Keratinocyte (primary cell): ENCODE measurements around the gene TRIP12. TPM values are rescaled to one million over a fixed set of nuclear protein-coding genes. Genes with fewer than 3 reads are reported as not detected.

Experiments used
- DNase-seq: peaks from one replicate; pipeline ENCODE4 v3.0.0-alpha.2; 2011; ENCODE audit warnings: low read depth, missing footprints, low spot score
- FAIRE-seq: peaks from 2 replicates; lab custom pipeline; 2011; peaks lifted over from hg19 to GRCh38; lab: Jason Lieb, UNC
- H2AFZ ChIP-seq: 2 replicates; pipeline ENCODE4 v1.6.0; 2012; ENCODE audit warnings: low read length, control low read depth, inconsistent platforms; ENCODE audit not compliant: control insufficient read depth
- H3K27ac ChIP-seq: 2 replicates; pipeline ENCODE4 v1.5.1; 2011; ENCODE audit warnings: low read length; ENCODE audit not compliant: control insufficient read depth, insufficient read depth
- H3K27me3 ChIP-seq: 3 replicates; pipeline ENCODE4 v1.6.0; 2011; ENCODE audit warnings: low read length; ENCODE audit not compliant: control insufficient read depth, insufficient read depth; ENCODE audit errors: extremely low read depth
- H3K36me3 ChIP-seq, 2 experiments: 2 replicates in 1 of 2; 3 replicates in 1 of 2; pipeline ENCODE4 v1.5.1; 2011; ENCODE audit warnings: low read length in 2 of 2, mild to moderate bottlenecking in 1 of 2; ENCODE audit not compliant: control insufficient read depth in 2 of 2, insufficient read depth in 2 of 2; ENCODE audit errors: extremely low read depth in 1 of 2
- H3K4me1 ChIP-seq: 3 replicates; pipeline ENCODE4 v1.5.1; 2011; ENCODE audit warnings: low read length; ENCODE audit not compliant: control insufficient read depth, insufficient read depth; ENCODE audit errors: extremely low read depth
- H3K4me2 ChIP-seq: 3 replicates; pipeline ENCODE4 v1.6.0; 2011; ENCODE audit warnings: low read depth, low read length; ENCODE audit not compliant: control insufficient read depth, insufficient read depth; ENCODE audit errors: extremely low read depth
- H3K4me3 ChIP-seq, 3 experiments: fragments of 200-600 bp in 1 of 3; sonication (generic) in 1 of 3; 2 replicates in 2 of 3; 3 replicates in 1 of 3; pipeline ENCODE4 v1.5.1; 2011 to 2016; ENCODE audit warnings: low read length in 3 of 3, mild to moderate bottlenecking in 3 of 3, control low read depth in 2 of 3, inconsistent platforms in 1 of 3, low read depth in 1 of 3, mixed read lengths in 1 of 3, mixed run types in 1 of 3, moderate library complexity in 1 of 3; ENCODE audit not compliant: control insufficient read depth in 2 of 3, insufficient read depth in 2 of 3; ENCODE audit errors: extremely low read depth in 1 of 3
- H3K79me2 ChIP-seq: 2 replicates; pipeline ENCODE4 v1.6.0; 2012; ENCODE audit warnings: low read length; ENCODE audit not compliant: control insufficient read depth, insufficient read depth
- H3K9ac ChIP-seq: 3 replicates; pipeline ENCODE4 v1.6.0; 2011; ENCODE audit warnings: low read length; ENCODE audit not compliant: control insufficient read depth, insufficient read depth; ENCODE audit errors: extremely low read depth
- H3K9me1 ChIP-seq: 3 replicates; pipeline ENCODE4 v1.6.0; 2011; ENCODE audit warnings: low read length; ENCODE audit not compliant: control insufficient read depth, insufficient read depth; ENCODE audit errors: extremely low read depth
- H3K9me3 ChIP-seq: 2 replicates; pipeline ENCODE4 v1.5.1; 2012; ENCODE audit warnings: low read depth, low read length; ENCODE audit not compliant: control insufficient read depth
- H4K20me1 ChIP-seq: 3 replicates; pipeline ENCODE4 v1.6.0; 2011; ENCODE audit warnings: low read length; ENCODE audit not compliant: control insufficient read depth, insufficient read depth; ENCODE audit errors: extremely low read depth
- EZH2 ChIP-seq: IDR thresholded peaks from one replicate; pipeline ENCODE4 v1.6.1; 2012; ENCODE audit warnings: inconsistent platforms, mild to moderate bottlenecking, low read length, moderate library complexity
- dilution Hi-C: fragments of 300-500 bp; cut with MboI; formaldehyde crosslinking; loops from one replicate; pipeline ENCODE4 v1.7.0; 2020; ENCODE audit warnings: low sequenced_read_pairs; ENCODE audit not compliant: extremely low pct_ligation_motif_present
- polyA plus RNA-seq, 5 experiments: library from polyadenylated mRNA; depleted of rRNA in 3 of 5; stranded (reverse) in 3 of 5; stranded (forward) in 1 of 5; unstranded in 1 of 5; fragments of >200 nt; gene quantifications; 1 replicate in 1 of 5; 2 replicates in 3 of 5; 3 replicates in 1 of 5; pipeline versions ENCODE4 v1.2.1 to v1.2.3, GENCODE V29; 2011 to 2012; ENCODE audit warnings: missing spikeins in 2 of 5, low read depth in 1 of 5, low replicate concordance in 1 of 5
- TF ChIP-seq, protein P1 (sequence below), 3 experiments: IDR thresholded peaks in 1 of 3; conservative IDR thresholded peaks in 1 of 3; optimal IDR thresholded peaks in 1 of 3; 2 replicates in 2 of 3; 3 replicates in 1 of 3; pipeline versions ENCODE3 to v1.5.1; 2011; ENCODE audit warnings: low read length in 3 of 3, mild to moderate bottlenecking in 3 of 3, moderate library complexity in 2 of 3, control low read depth in 1 of 3, inconsistent platforms in 1 of 3; ENCODE audit not compliant: insufficient read depth in 2 of 3; ENCODE audit errors: extremely low read depth in 1 of 3

Gene TRIP12
- polyA plus RNA-seq, 1 donor (not counting 4 experiments of a cell fraction or from before 2014, with no cell fraction given), result 123 TPM

DNA sequence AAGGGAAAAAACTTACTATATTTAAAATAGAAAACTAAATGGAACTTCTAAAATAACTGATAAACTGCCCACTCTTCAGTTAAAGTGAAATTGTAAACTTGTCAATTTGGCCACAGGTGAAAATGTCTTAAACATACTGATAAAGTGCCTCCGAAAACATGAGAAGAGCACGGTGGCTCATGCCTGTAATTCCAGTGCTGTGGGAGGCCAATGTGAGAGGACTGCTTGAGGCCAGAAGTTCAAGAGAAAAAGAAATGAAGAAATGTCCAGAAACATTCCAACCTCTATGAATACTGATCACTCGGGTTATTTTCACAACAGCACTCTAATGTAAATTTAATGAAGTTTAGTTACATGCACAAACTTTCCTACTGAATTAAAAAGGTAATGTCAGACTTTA, 144.1 kb downstream of the TRIP12 start:
- FAIRE-seq, result no peak

DNA sequence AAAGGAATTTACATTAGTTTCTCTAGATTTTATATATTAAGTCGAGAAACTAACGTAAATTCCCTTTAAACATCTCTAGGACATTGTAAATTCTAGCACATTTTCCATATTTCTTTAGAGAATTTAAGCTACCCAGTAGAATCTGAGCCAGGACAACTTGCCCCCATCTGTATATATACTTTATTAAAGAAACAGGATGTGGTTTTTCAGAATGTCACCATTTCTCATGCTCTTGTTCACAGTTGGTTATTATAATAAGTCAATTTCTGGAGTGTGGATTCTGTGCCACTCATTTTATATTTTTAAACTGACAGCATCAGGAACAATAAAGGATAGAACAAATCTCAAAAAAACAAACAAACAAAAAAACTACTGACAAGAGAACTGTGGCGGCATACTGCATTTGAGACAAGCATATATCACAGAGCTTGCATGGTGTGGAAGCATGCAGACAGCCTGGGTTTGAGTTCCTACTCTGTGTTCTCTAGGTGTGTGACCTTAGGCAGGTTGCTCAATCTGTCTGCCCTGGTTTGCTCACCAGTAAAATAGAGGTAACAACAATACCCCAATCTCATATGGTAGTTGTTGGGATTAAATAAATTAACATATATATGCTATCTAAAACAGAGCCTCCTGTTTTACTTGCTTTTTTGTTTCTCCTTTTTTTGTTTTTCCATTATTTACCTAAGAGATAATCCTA, 146.0 kb downstream of the TRIP12 start:
- H3K4me2 ChIP-seq, result no peak overlapping the region
- TF ChIP-seq, protein P1, sequence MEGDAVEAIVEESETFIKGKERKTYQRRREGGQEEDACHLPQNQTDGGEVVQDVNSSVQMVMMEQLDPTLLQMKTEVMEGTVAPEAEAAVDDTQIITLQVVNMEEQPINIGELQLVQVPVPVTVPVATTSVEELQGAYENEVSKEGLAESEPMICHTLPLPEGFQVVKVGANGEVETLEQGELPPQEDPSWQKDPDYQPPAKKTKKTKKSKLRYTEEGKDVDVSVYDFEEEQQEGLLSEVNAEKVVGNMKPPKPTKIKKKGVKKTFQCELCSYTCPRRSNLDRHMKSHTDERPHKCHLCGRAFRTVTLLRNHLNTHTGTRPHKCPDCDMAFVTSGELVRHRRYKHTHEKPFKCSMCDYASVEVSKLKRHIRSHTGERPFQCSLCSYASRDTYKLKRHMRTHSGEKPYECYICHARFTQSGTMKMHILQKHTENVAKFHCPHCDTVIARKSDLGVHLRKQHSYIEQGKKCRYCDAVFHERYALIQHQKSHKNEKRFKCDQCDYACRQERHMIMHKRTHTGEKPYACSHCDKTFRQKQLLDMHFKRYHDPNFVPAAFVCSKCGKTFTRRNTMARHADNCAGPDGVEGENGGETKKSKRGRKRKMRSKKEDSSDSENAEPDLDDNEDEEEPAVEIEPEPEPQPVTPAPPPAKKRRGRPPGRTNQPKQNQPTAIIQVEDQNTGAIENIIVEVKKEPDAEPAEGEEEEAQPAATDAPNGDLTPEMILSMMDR (optimal IDR thresholded peaks at IDR 0.05 in 1 of 3, IDR thresholded peaks at IDR 0.05 in 1 of 3, conservative IDR thresholded peaks at IDR 0.05 in 1 of 3; ENCODE audit: extremely low read depth in 1 of 3, insufficient read depth in 2 of 3, low read length in 3 of 3), result no peak
- TF ChIP-seq EZH2, result no peak
- peaks cover 6% of the 10 kb centered on the region for H4K20me1 ChIP-seq
- no peak for FAIRE-seq
- dilution Hi-C loops, result no loop called here
- H3K4me1 ChIP-seq, result peaks cover 12% of the 10 kb centered on the region
- no peak overlapping the region for H3K4me3 ChIP-seq
- H3K36me3 ChIP-seq, result peaks cover 16 to 27% of the 10 kb centered on the region in 2 experiments
- H3K9ac ChIP-seq, result no peak overlapping the region
- H3K9me1 ChIP-seq, result no peaks in the 10 kb centered on the region
- DNase-seq, result no peak
- peaks cover 6% of the 10 kb centered on the region for H3K79me2 ChIP-seq
- no peak overlapping the region for H2AFZ ChIP-seq
- H3K27me3 ChIP-seq, result no peaks in the 10 kb centered on the region
- no peaks in the 10 kb centered on the region for H3K9me3 ChIP-seq
- no peak overlapping the region for H3K27ac ChIP-seq

More for the DNA sequence above, 144.1 kb downstream of the TRIP12 start:
- no peak overlapping the region for H2AFZ ChIP-seq
- no peak overlapping the region for H3K27ac ChIP-seq
- H3K9me3 ChIP-seq, result no peaks in the 10 kb centered on the region
- dilution Hi-C loops, result no loop called here
- peaks cover 12% of the 10 kb centered on the region for H3K4me1 ChIP-seq
- no peak overlapping the region for H3K9ac ChIP-seq
- no peak for DNase-seq
- H3K4me3 ChIP-seq, result no peak overlapping the region
- peaks cover 6% of the 10 kb centered on the region for H4K20me1 ChIP-seq
- peaks cover 6% of the 10 kb centered on the region for H3K79me2 ChIP-seq
- no peaks in the 10 kb centered on the region for H3K27me3 ChIP-seq
- H3K36me3 ChIP-seq, result peaks cover 11 to 27% of the 10 kb centered on the region in 2 experiments
- H3K9me1 ChIP-seq, result no peaks in the 10 kb centered on the region
- no peak for TF ChIP-seq EZH2
- TF ChIP-seq, protein P1 (optimal IDR thresholded peaks at IDR 0.05 in 1 of 3, IDR thresholded peaks at IDR 0.05 in 1 of 3, conservative IDR thresholded peaks at IDR 0.05 in 1 of 3; ENCODE audit: extremely low read depth in 1 of 3, insufficient read depth in 2 of 3, low read length in 3 of 3), result no peak
- no peak overlapping the region for H3K4me2 ChIP-seq
